HepG2 (cell line): ENCODE measurements around the gene CDRT4. TPM values are rescaled to one million over a fixed set of nuclear protein-coding genes. Genes with fewer than 3 reads are reported as not detected.

Experiments
- FOXJ3 ChIP-seq: sonication (generic); formaldehyde crosslinking; IDR thresholded peaks from 2 replicates; pipeline ENCODE4 v1.4.0; 2020; ENCODE audit warnings: missing genetic modification reagents, mild to moderate bottlenecking, borderline replicate concordance
- IKZF4 ChIP-seq: sonication (generic); formaldehyde crosslinking; IDR thresholded peaks from 2 replicates; pipeline ENCODE4 v1.5.1; 2020; ENCODE audit warnings: borderline replicate concordance, mild to moderate bottlenecking, low read depth, missing genetic modification reagents; ENCODE audit errors: not compliant biosample characterization
- JUND ChIP-seq: sonication (generic); formaldehyde crosslinking; IDR thresholded peaks from 2 replicates; pipeline ENCODE4 v1.8.0; 2022; ENCODE audit warnings: mild to moderate bottlenecking, missing genetic modification reagents
- ZNF775 ChIP-seq: sonication (generic); formaldehyde crosslinking; IDR thresholded peaks from 2 replicates; pipeline ENCODE4 v1.4.0; 2020; ENCODE audit warnings: missing genetic modification reagents, mild to moderate bottlenecking, moderate library complexity, borderline replicate concordance
- polyA plus RNA-seq, 8 experiments: library from polyadenylated mRNA; depleted of rRNA in 3 of 8; stranded (reverse) in 7 of 8; unstranded in 1 of 8; fragments of >200 nt; fragmentation: Illumina TruSeq in 4 of 8; extraction: Trizol in 4 of 8; gene quantifications; 2 replicates each; pipeline versions ENCODE4 v1.2.1 to v1.2.3, GENCODE V29; 2011 to 2016; ENCODE audit warnings: low read depth in 4 of 8, missing spikeins in 1 of 8, mixed read lengths in 1 of 8; ENCODE audit not compliant: insufficient read depth in 1 of 8
- total RNA-seq, 5 experiments: library from RNA; depleted of rRNA; stranded (reverse); fragments of >200 nt; fragmentation: Illumina TruSeq; extraction: Trizol; gene quantifications; 2 replicates each; pipeline ENCODE4 v1.2.3, GENCODE V29; 2016; ENCODE audit warnings: low read depth in 1 of 5
- TF ChIP-seq, protein P1 (sequence below), 2 experiments: sonication (generic) in 1 of 2; formaldehyde crosslinking in 1 of 2; IDR thresholded peaks; 2 replicates each; pipeline versions ENCODE4 v1.4.0 to v1.6.1; 2016 to 2020; ENCODE audit warnings: borderline replicate concordance in 1 of 2, low read depth in 1 of 2, mild to moderate bottlenecking in 1 of 2, missing genetic modification reagents in 1 of 2
- TF ChIP-seq, protein P2 (sequence below): sonication (generic); formaldehyde crosslinking; IDR thresholded peaks from 2 replicates; pipeline ENCODE4 v1.4.0; 2020; ENCODE audit warnings: mild to moderate bottlenecking, missing genetic modification reagents
- TF ChIP-seq, protein P3 (sequence below): sonication (generic); formaldehyde crosslinking; conservative IDR thresholded peaks from 2 replicates; pipeline ENCODE4 v1.4.0; 2020; ENCODE audit warnings: missing genetic modification reagents

The CDRT4 gene
- total and polyA plus RNA-seq, 2 of the 13 experiments (the other 11 are each of a cell fraction or from before 2014, with no cell fraction given), result 5.8 to 12.1 TPM

DNA sequence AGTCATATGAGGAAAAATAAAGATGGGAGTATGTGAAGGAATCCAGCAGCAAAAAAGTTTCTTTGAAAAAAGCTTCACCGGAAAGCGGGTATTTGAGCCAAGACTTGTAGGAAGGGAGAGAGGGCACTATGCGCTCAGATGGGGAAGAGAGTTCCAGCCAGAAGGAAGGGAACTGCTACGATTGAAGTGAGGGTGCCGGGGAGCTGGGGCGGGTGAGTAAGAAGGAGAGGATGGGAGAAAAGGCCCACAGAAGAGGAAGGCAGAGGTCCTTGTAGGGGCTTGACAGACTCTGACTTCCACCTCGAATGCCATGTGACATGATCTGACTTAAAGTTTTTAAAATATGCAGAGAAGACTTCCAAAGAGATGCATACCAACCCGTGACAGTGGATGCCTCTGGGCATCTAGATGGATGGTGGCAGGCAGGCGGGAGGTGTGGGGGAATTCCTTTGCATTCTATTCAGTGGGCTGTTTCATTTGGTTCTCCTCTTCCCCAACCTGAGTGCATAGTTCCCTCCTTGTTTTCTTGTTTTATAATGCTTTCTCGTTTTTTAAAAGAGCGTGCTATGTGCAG lies 44.9 kb downstream of the CDRT4 start (continued):
- TF ChIP-seq, protein P1, sequence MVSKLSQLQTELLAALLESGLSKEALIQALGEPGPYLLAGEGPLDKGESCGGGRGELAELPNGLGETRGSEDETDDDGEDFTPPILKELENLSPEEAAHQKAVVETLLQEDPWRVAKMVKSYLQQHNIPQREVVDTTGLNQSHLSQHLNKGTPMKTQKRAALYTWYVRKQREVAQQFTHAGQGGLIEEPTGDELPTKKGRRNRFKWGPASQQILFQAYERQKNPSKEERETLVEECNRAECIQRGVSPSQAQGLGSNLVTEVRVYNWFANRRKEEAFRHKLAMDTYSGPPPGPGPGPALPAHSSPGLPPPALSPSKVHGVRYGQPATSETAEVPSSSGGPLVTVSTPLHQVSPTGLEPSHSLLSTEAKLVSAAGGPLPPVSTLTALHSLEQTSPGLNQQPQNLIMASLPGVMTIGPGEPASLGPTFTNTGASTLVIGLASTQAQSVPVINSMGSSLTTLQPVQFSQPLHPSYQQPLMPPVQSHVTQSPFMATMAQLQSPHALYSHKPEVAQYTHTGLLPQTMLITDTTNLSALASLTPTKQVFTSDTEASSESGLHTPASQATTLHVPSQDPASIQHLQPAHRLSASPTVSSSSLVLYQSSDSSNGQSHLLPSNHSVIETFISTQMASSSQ (IDR thresholded peaks at IDR 0.05; ENCODE audit: low read depth), result no peak
- TF ChIP-seq, protein P1 (CRISPR knock-in tag; IDR thresholded peaks at IDR 0.05; ENCODE audit: borderline replicate concordance), result no peak
- TF ChIP-seq ZNF775 (CRISPR knock-in tag) (no peak), FOXJ3 (CRISPR knock-in tag) (no peak), IKZF4 (CRISPR knock-in tag) (no peak), JUND (CRISPR knock-in tag) (no peak)
- TF ChIP-seq, protein P2, sequence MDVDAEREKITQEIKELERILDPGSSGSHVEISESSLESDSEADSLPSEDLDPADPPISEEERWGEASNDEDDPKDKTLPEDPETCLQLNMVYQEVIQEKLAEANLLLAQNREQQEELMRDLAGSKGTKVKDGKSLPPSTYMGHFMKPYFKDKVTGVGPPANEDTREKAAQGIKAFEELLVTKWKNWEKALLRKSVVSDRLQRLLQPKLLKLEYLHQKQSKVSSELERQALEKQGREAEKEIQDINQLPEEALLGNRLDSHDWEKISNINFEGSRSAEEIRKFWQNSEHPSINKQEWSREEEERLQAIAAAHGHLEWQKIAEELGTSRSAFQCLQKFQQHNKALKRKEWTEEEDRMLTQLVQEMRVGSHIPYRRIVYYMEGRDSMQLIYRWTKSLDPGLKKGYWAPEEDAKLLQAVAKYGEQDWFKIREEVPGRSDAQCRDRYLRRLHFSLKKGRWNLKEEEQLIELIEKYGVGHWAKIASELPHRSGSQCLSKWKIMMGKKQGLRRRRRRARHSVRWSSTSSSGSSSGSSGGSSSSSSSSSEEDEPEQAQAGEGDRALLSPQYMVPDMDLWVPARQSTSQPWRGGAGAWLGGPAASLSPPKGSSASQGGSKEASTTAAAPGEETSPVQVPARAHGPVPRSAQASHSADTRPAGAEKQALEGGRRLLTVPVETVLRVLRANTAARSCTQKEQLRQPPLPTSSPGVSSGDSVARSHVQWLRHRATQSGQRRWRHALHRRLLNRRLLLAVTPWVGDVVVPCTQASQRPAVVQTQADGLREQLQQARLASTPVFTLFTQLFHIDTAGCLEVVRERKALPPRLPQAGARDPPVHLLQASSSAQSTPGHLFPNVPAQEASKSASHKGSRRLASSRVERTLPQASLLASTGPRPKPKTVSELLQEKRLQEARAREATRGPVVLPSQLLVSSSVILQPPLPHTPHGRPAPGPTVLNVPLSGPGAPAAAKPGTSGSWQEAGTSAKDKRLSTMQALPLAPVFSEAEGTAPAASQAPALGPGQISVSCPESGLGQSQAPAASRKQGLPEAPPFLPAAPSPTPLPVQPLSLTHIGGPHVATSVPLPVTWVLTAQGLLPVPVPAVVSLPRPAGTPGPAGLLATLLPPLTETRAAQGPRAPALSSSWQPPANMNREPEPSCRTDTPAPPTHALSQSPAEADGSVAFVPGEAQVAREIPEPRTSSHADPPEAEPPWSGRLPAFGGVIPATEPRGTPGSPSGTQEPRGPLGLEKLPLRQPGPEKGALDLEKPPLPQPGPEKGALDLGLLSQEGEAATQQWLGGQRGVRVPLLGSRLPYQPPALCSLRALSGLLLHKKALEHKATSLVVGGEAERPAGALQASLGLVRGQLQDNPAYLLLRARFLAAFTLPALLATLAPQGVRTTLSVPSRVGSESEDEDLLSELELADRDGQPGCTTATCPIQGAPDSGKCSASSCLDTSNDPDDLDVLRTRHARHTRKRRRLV (CRISPR knock-in tag), result no peak
- TF ChIP-seq, protein P3, sequence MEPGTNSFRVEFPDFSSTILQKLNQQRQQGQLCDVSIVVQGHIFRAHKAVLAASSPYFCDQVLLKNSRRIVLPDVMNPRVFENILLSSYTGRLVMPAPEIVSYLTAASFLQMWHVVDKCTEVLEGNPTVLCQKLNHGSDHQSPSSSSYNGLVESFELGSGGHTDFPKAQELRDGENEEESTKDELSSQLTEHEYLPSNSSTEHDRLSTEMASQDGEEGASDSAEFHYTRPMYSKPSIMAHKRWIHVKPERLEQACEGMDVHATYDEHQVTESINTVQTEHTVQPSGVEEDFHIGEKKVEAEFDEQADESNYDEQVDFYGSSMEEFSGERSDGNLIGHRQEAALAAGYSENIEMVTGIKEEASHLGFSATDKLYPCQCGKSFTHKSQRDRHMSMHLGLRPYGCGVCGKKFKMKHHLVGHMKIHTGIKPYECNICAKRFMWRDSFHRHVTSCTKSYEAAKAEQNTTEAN (CRISPR knock-in tag), result no peak
